HepG2 (cell line): Measurements from ENCODE around the gene DHRS13. TPM values are rescaled to one million over a fixed set of nuclear protein-coding genes. Genes with fewer than 3 reads are reported as not detected.

ENCODE experiments used
- CBX1 ChIP-seq: IDR thresholded peaks from one replicate; pipeline ENCODE4 v1.6.1; 2016; ENCODE audit warnings: antibody characterized with exemption, low read depth
- CREM ChIP-seq, 2 experiments: sonication (generic) in 1 of 2; formaldehyde crosslinking in 1 of 2; IDR thresholded peaks; 2 replicates each; pipeline versions ENCODE4 v1.4.0 to v1.6.1; 2016 to 2020; ENCODE audit warnings: antibody characterized with exemption in 1 of 2, mild to moderate bottlenecking in 1 of 2, missing genetic modification reagents in 1 of 2
- EEA1 ChIP-seq: sonication (generic); formaldehyde crosslinking; IDR thresholded peaks from 2 replicates; pipeline ENCODE4 v1.5.1; 2020; ENCODE audit warnings: mild to moderate bottlenecking, missing genetic modification reagents, borderline replicate concordance
- FIP1L1 ChIP-seq: fragments of 200-400 bp; formaldehyde crosslinking; IDR thresholded peaks from 2 replicates; pipeline ENCODE4 v1.6.1; 2018; ENCODE audit warnings: low read depth, mild to moderate bottlenecking, low read length, moderate library complexity, borderline replicate concordance; ENCODE audit not compliant: insufficient read depth
- FOSL1 ChIP-seq: sonication (generic); formaldehyde crosslinking; IDR thresholded peaks from 2 replicates; pipeline ENCODE4 v1.9.0; 2021; ENCODE audit warnings: missing genetic modification reagents, borderline replicate concordance
- FOXP1 ChIP-seq, 2 experiments: fragments of 450-650 bp in 1 of 2; IDR thresholded peaks; 2 replicates each; pipeline ENCODE4 v1.6.1; 2017 to 2018; ENCODE audit warnings: antibody characterized with exemption in 1 of 2
- HMGXB4 ChIP-seq, 2 experiments: sonication (generic) in 1 of 2; formaldehyde crosslinking in 1 of 2; IDR thresholded peaks; 2 replicates each; pipeline versions ENCODE4 v1.4.0 to v1.6.1; 2018 to 2020; ENCODE audit warnings: missing genetic modification reagents in 2 of 2, borderline replicate concordance in 1 of 2, low read depth in 1 of 2, mild to moderate bottlenecking in 1 of 2, missing biosample characterization in 1 of 2
- HNRNPLL ChIP-seq: fragments of 200-400 bp; formaldehyde crosslinking; IDR thresholded peaks from 2 replicates; pipeline ENCODE4 v1.6.1; 2017; ENCODE audit warnings: mild to moderate bottlenecking, low read depth, low read length; ENCODE audit not compliant: poor library complexity, severe bottlenecking
- MATR3 ChIP-seq: sonication (generic); formaldehyde crosslinking; IDR thresholded peaks from 2 replicates; pipeline ENCODE4 v1.4.0; 2020; ENCODE audit warnings: missing genetic modification reagents
- MEF2D ChIP-seq: sonication (generic); formaldehyde crosslinking; IDR thresholded peaks from 2 replicates; pipeline ENCODE4 v1.5.1; 2020; ENCODE audit warnings: mild to moderate bottlenecking, missing genetic modification reagents
- MEIS2 ChIP-seq: sonication (generic); formaldehyde crosslinking; IDR thresholded peaks from 2 replicates; pipeline ENCODE4 v1.9.0; 2021; ENCODE audit warnings: mild to moderate bottlenecking, missing genetic modification reagents
- MXI1 ChIP-seq: IDR thresholded peaks from 3 replicates; pipeline ENCODE4 v1.6.1; 2012; ENCODE audit warnings: low read depth, low read length, inconsistent platforms, borderline replicate concordance
- PREB ChIP-seq: sonication (generic); formaldehyde crosslinking; IDR thresholded peaks from 2 replicates; pipeline ENCODE4 v1.4.0; 2020; ENCODE audit warnings: missing genetic modification reagents
- SRF ChIP-seq: IDR thresholded peaks from 2 replicates; pipeline ENCODE4 v1.6.1; 2011; ENCODE audit warnings: mild to moderate bottlenecking, low read depth, low read length, moderate library complexity
- ZKSCAN1 ChIP-seq: fragments of 150-350 bp; IDR thresholded peaks from 2 replicates; pipeline ENCODE4 v1.6.1; 2014; ENCODE audit warnings: low read length
- ZNF274 ChIP-seq: sonication (generic); formaldehyde crosslinking; IDR thresholded peaks from 2 replicates; pipeline ENCODE4 v1.5.1; 2020; ENCODE audit warnings: mild to moderate bottlenecking, missing genetic modification reagents
- ZNF296 ChIP-seq: sonication (generic); formaldehyde crosslinking; conservative IDR thresholded peaks from 2 replicates; pipeline ENCODE4 v1.5.0; 2020; ENCODE audit warnings: mild to moderate bottlenecking, missing genetic modification reagents
- ZNF451 ChIP-seq: sonication (generic); formaldehyde crosslinking; IDR thresholded peaks from 2 replicates; pipeline ENCODE4 v1.5.0; 2020; ENCODE audit warnings: mild to moderate bottlenecking, missing genetic modification reagents
- ZNF75D ChIP-seq: sonication (generic); formaldehyde crosslinking; IDR thresholded peaks from 2 replicates; pipeline ENCODE4 v1.8.1; 2023; ENCODE audit warnings: missing genetic modification reagents, mild to moderate bottlenecking, borderline replicate concordance
- ZNF788 ChIP-seq: sonication (generic); formaldehyde crosslinking; IDR thresholded peaks from 2 replicates; pipeline ENCODE4 v1.5.0; 2020; ENCODE audit warnings: mild to moderate bottlenecking, missing genetic modification reagents, borderline replicate concordance
- ZNF792 ChIP-seq: IDR thresholded peaks from 2 replicates; pipeline ENCODE4 v1.6.1; 2016
- polyA plus RNA-seq, 8 experiments: library from polyadenylated mRNA; depleted of rRNA in 3 of 8; stranded (reverse) in 7 of 8; unstranded in 1 of 8; fragments of >200 nt; fragmentation: Illumina TruSeq in 4 of 8; extraction: Trizol in 4 of 8; gene quantifications; 2 replicates each; pipeline versions ENCODE4 v1.2.1 to v1.2.3, GENCODE V29; 2011 to 2016; ENCODE audit warnings: low read depth in 4 of 8, missing spikeins in 1 of 8, mixed read lengths in 1 of 8; ENCODE audit not compliant: insufficient read depth in 1 of 8
- total RNA-seq, 5 experiments: library from RNA; depleted of rRNA; stranded (reverse); fragments of >200 nt; fragmentation: Illumina TruSeq; extraction: Trizol; gene quantifications; 2 replicates each; pipeline ENCODE4 v1.2.3, GENCODE V29; 2016; ENCODE audit warnings: low read depth in 1 of 5
- TF ChIP-seq, protein P1 (sequence below): sonication (generic); formaldehyde crosslinking; IDR thresholded peaks from 2 replicates; pipeline ENCODE4 v1.4.0; 2020; ENCODE audit warnings: missing genetic modification reagents
- TF ChIP-seq, protein P2 (sequence below): sonication (generic); formaldehyde crosslinking; IDR thresholded peaks from 2 replicates; pipeline ENCODE4 v1.4.0; 2020; ENCODE audit warnings: missing genetic modification reagents

Gene DHRS13
- total and polyA plus RNA-seq, 2 of the 13 experiments (the other 11 are each of a cell fraction or from before 2014, with no cell fraction given), result 11.8 to 12.6 TPM

- TF ChIP-seq ZNF451 (CRISPR knock-in tag) (peak; percentile 28; the same call in 1 of the 2 replicates), MEIS2 (CRISPR knock-in tag) (peak; percentile 51; the same call in 1 of the 2 replicates), ZNF792 (CRISPR knock-in tag) (peak; percentile 13; the same call in 1 of the 2 replicates), ZKSCAN1 (no peak), FOSL1 (peak; percentile 55; the same call in 1 of the 2 replicates), MXI1 (0 out of 3 replicates have a peak, but pooled peaks have one; percentile 60), SRF (no peak), CREM (IDR thresholded peaks at IDR 0.05) (peak; percentile 89), CREM (CRISPR knock-in tag; IDR thresholded peaks at IDR 0.05) (no peak), FOXP1 (IDR thresholded peaks at IDR 0.05) (no peak), FOXP1 (CRISPR knock-in tag; IDR thresholded peaks at IDR 0.05) (no peak), ZNF274 (CRISPR knock-in tag) (peak; percentile 43; the same call in 1 of the 2 replicates), EEA1 (CRISPR knock-in tag) (no peak), FIP1L1 (no peak), MEF2D (CRISPR knock-in tag) (no peak; the same call in 1 of the 2 replicates), ZNF75D (no peak), HNRNPLL (peak; percentile 46), MATR3 (CRISPR knock-in tag) (no peak), ZNF296 (CRISPR knock-in tag) (no peak), HMGXB4 (CRISPR knock-in tag; IDR thresholded peaks at IDR 0.05; ENCODE audit: borderline replicate concordance in 1 of 2, low read depth in 1 of 2) (peak; percentile 35 to 62; a peak in 2 of 4 replicates), PREB (CRISPR knock-in tag) (peak; percentile 70; the same call in 1 of the 2 replicates), ZNF788 (peak; percentile 49; the same call in 1 of the 2 replicates), CBX1 (no peak)
- TF ChIP-seq, protein P1, sequence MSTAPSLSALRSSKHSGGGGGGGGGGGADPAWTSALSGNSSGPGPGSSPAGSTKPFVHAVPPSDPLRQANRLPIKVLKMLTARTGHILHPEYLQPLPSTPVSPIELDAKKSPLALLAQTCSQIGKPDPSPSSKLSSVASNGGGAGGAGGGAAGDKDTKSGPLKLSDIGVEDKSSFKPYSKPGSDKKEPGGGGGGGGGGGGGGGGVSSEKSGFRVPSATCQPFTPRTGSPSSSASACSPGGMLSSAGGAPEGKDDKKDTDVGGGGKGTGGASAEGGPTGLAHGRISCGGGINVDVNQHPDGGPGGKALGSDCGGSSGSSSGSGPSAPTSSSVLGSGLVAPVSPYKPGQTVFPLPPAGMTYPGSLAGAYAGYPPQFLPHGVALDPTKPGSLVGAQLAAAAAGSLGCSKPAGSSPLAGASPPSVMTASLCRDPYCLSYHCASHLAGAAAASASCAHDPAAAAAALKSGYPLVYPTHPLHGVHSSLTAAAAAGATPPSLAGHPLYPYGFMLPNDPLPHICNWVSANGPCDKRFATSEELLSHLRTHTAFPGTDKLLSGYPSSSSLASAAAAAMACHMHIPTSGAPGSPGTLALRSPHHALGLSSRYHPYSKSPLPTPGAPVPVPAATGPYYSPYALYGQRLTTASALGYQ (CRISPR knock-in tag), result no peak
- TF ChIP-seq, protein P2, sequence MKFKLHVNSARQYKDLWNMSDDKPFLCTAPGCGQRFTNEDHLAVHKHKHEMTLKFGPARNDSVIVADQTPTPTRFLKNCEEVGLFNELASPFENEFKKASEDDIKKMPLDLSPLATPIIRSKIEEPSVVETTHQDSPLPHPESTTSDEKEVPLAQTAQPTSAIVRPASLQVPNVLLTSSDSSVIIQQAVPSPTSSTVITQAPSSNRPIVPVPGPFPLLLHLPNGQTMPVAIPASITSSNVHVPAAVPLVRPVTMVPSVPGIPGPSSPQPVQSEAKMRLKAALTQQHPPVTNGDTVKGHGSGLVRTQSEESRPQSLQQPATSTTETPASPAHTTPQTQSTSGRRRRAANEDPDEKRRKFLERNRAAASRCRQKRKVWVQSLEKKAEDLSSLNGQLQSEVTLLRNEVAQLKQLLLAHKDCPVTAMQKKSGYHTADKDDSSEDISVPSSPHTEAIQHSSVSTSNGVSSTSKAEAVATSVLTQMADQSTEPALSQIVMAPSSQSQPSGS (CRISPR knock-in tag), result peak; percentile 35; the same call in 1 of the 2 replicates
Measured at GRCh38 chr17:28854457-28855335, 48.2 kb downstream of the DHRS13 start, which contains the start of gene ERAL1 (continued).
